Trophoblast cell (in vitro differentiated cells and primary cell): Measurements from ENCODE around the gene EVPL.

Source experiments
- DNase-seq, 2 donors: peaks; one replicate each; pipeline ENCODE4 v3.0.0-alpha.2; 2016
- H2AFZ ChIP-seq: 2 replicates; pipeline ENCODE4 v1.6.1; 2013; ENCODE audit warnings: low read length, moderate library complexity, mild to moderate bottlenecking; ENCODE audit not compliant: insufficient read depth, poor library complexity
- H2AK5ac ChIP-seq: 2 replicates; pipeline ENCODE4 v1.6.1; 2013; ENCODE audit warnings: mild to moderate bottlenecking, low read length
- H2BK120ac ChIP-seq: 2 replicates; pipeline ENCODE4 v1.6.1; 2013; ENCODE audit warnings: low read length, mild to moderate bottlenecking, moderate library complexity; ENCODE audit not compliant: insufficient read depth, poor library complexity
- H2BK12ac ChIP-seq: 2 replicates; pipeline ENCODE4 v1.6.1; 2013; ENCODE audit warnings: mild to moderate bottlenecking, low read length, moderate library complexity
- H2BK5ac ChIP-seq: 2 replicates; pipeline ENCODE4 v1.6.1; 2013; ENCODE audit warnings: low read length, low read depth, moderate library complexity, mild to moderate bottlenecking; ENCODE audit not compliant: poor library complexity
- H3K14ac ChIP-seq: 2 replicates; pipeline ENCODE4 v1.6.1; 2013; ENCODE audit warnings: mild to moderate bottlenecking, low read length
- H3K18ac ChIP-seq: 2 replicates; pipeline ENCODE4 v1.6.1; 2013; ENCODE audit warnings: mild to moderate bottlenecking, low read length
- H3K23ac ChIP-seq: 2 replicates; pipeline ENCODE4 v1.6.1; 2013; ENCODE audit warnings: low read length
- H3K27ac ChIP-seq: 2 replicates; pipeline ENCODE4 v1.5.1; 2013; ENCODE audit warnings: low read depth, mild to moderate bottlenecking, inconsistent platforms, low read length, moderate library complexity
- H3K27me3 ChIP-seq: 2 replicates; pipeline ENCODE4 v1.6.1; 2013; ENCODE audit warnings: inconsistent platforms, mild to moderate bottlenecking, low read length, moderate library complexity; ENCODE audit not compliant: insufficient read depth
- H3K36me3 ChIP-seq, 2 experiments: 1 replicate in 1 of 2; 2 replicates in 1 of 2; pipeline ENCODE4 v1.6.1; 2013; ENCODE audit warnings: low read length in 2 of 2, mild to moderate bottlenecking in 2 of 2, moderate library complexity in 1 of 2; ENCODE audit not compliant: insufficient read depth in 2 of 2, control insufficient read depth in 1 of 2
- H3K4ac ChIP-seq: 2 replicates; pipeline ENCODE4 v1.6.1; 2013; ENCODE audit warnings: low read depth, mild to moderate bottlenecking, low read length, moderate library complexity
- H3K4me1 ChIP-seq, 2 experiments: 1 replicate in 1 of 2; 2 replicates in 1 of 2; pipeline ENCODE4 v1.6.1; 2013; ENCODE audit warnings: low read length in 2 of 2, mild to moderate bottlenecking in 2 of 2, moderate library complexity in 1 of 2; ENCODE audit not compliant: insufficient read depth in 2 of 2, control insufficient read depth in 1 of 2
- H3K4me2 ChIP-seq: 2 replicates; pipeline ENCODE4 v1.6.1; 2013; ENCODE audit warnings: inconsistent platforms, mild to moderate bottlenecking, low read length, moderate library complexity
- H3K4me3 ChIP-seq: 2 replicates; pipeline ENCODE4 v1.5.1; 2013; ENCODE audit warnings: mild to moderate bottlenecking, low read depth, low read length, inconsistent platforms
- H3K79me1 ChIP-seq: one replicate; pipeline ENCODE4 v1.6.1; 2013; ENCODE audit warnings: low read length
- H3K79me2 ChIP-seq: 2 replicates; pipeline ENCODE4 v1.6.1; 2013; ENCODE audit warnings: low read length, mild to moderate bottlenecking; ENCODE audit not compliant: control insufficient read depth, insufficient read depth, poor library complexity
- H3K9ac ChIP-seq: 2 replicates; pipeline ENCODE4 v1.6.1; 2013; ENCODE audit warnings: mild to moderate bottlenecking, low read length
- H3K9me3 ChIP-seq: 2 replicates; pipeline ENCODE4 v1.6.1; 2013; ENCODE audit warnings: low read depth, mild to moderate bottlenecking, control low read depth, inconsistent platforms, low read length; ENCODE audit not compliant: insufficient read depth
- H4K12ac ChIP-seq: 2 replicates; pipeline ENCODE4 v1.6.1; 2013; ENCODE audit warnings: low read depth, mild to moderate bottlenecking, low read length, moderate library complexity
- H4K8ac ChIP-seq: 2 replicates; pipeline ENCODE4 v1.6.1; 2013; ENCODE audit warnings: low read depth, mild to moderate bottlenecking, low read length, moderate library complexity
- H4K91ac ChIP-seq: one replicate; pipeline ENCODE4 v1.6.1; 2013; ENCODE audit warnings: low read depth, mild to moderate bottlenecking, low read length, moderate library complexity
- WGBS: extraction: QIAGEN DNeasy Blood & Tissue Kit; methylation state at CpG from one replicate; pipeline ENCODE4 v1.1.7; 2013; ENCODE audit warnings: missing lambda C conversion rate; ENCODE audit not compliant: insufficient read length, insufficient coverage; ENCODE audit errors: extremely low coverage; 5-methylcytosine and 5-hydroxymethylcytosine counted together

The EVPL gene

DNA sequence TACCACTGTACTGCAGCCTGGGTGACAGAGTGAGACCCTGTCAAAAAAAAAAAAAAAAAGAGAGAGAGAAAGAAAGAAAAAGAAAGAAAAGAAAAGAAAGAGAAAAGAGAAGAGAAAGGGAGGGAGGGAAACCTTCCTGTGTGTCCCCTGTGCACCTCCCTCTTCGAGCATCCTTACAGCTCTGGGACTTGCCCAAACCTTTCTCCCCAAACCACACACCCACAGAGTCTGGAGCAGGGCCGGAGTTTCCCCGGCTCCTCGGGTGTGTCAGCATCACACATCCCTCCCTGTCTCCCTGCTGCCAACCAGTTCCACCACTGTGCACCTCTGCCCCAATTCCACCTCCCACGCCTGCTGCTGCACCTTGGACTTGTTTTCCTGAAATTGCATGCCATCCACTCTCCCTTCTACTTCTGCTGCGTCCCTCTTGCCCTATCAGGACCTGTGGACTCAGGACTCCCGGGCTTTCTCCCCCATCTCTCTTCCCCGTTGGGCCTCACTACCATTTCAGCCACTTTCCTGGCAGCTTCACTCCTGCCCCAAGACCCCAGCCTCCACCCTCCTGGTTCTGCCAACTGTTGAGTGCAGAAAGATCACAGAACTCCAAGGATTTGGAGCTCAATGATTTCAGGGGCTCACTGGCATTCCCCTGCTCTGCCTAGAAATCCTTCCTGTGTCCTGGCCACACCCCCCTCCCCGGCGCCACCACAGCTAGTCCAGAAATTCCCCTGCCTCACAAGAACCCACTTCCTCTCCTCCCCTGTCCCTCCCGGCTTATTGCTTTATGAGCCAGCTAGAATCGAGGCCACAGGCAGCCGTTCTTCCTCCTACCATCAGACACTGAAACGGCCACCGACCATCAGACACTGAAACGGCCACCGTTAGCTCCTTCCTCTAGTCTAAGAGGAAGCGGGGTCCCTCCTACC is 30.2 kb downstream of the EVPL start:
- H3K79me1 ChIP-seq: peaks cover 11% of the 10 kb centered on the region
- H3K4ac ChIP-seq: no peak overlapping the region
- H3K4me3 ChIP-seq: no peak overlapping the region
- H2BK12ac ChIP-seq: peak overlapping the region; percentile 10
- peaks cover 2% of the 10 kb centered on the region for H3K79me2 ChIP-seq
- H3K14ac ChIP-seq: peak overlapping the region; percentile 59
- H3K23ac ChIP-seq: no peak overlapping the region
- H3K4me1 ChIP-seq: peaks cover 19 to 21% of the 10 kb centered on the region in 2 experiments
- H3K9me3 ChIP-seq: peaks cover 6% of the 10 kb centered on the region
- peak overlapping the region; percentile 61 for H2BK120ac ChIP-seq
- no CpG with 5 or more reads among the region's 18 CpGs for WGBS
- H2AFZ ChIP-seq: peak overlapping the region; percentile 43
- peak; percentile 91 to 95 for DNase-seq
- no peak overlapping the region for H4K12ac ChIP-seq
- peak overlapping the region; percentile 58 for H2BK5ac ChIP-seq
- H4K91ac ChIP-seq: peak overlapping the region; percentile 78
- H3K27me3 ChIP-seq: no peaks in the 10 kb centered on the region
- H3K4me2 ChIP-seq: peak overlapping the region; percentile 18
- peak overlapping the region; percentile 74 for H3K27ac ChIP-seq
- H3K18ac ChIP-seq: peak overlapping the region; percentile 45
- H4K8ac ChIP-seq: peak overlapping the region; percentile 55
- peaks cover 11 to 16% of the 10 kb centered on the region in 2 experiments for H3K36me3 ChIP-seq
- H2AK5ac ChIP-seq: peak overlapping the region; percentile 85
- no peak overlapping the region for H3K9ac ChIP-seq

DNA sequence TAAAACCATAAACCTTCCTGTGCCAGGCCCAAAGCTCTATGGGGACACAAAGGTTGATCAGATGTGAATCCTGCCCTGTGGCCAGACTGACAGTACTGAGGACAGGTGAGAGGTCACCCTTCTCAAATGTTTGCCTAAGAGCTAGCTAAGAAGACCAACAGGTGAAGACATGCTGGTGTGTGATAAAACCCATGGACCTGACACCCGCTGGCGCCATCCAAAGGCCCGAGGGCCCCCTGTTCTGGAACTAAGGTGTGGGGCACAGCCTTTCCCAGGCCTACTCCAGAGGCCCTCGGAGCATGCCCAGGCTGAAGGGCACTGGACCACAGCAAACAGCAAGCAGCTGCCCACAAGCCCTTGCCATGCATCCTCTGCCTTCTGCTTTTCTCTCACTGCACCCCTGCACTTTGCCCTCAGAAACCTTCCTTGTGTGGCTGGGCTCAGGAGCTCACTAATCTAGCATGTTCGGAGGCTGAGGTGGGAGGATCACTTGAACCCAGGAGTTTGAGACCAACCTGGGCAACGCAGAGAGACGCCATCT is 31.7 kb downstream of the EVPL start:
- peaks cover 2% of the 10 kb centered on the region for H3K79me2 ChIP-seq
- no peak overlapping the region for H3K27ac ChIP-seq
- DNase-seq: no peak
- H3K4ac ChIP-seq: no peak overlapping the region
- H3K4me2 ChIP-seq: no peak overlapping the region
- H3K23ac ChIP-seq: no peak overlapping the region
- no peak overlapping the region for H4K91ac ChIP-seq
- no peak overlapping the region for H3K4me3 ChIP-seq
- no peak overlapping the region for H2BK120ac ChIP-seq
- peaks cover 13 to 14% of the 10 kb centered on the region in 2 experiments for H3K36me3 ChIP-seq
- no peak overlapping the region for H3K14ac ChIP-seq
- H3K79me1 ChIP-seq: peaks cover 11% of the 10 kb centered on the region
- no peak overlapping the region for H2AK5ac ChIP-seq
- H4K12ac ChIP-seq: no peak overlapping the region
- no peak overlapping the region for H2AFZ ChIP-seq
- no CpG with 5 or more reads among the region's 7 CpGs for WGBS
- H2BK12ac ChIP-seq: no peak overlapping the region
- H3K9me3 ChIP-seq: peaks cover 5% of the 10 kb centered on the region
- no peak overlapping the region for H4K8ac ChIP-seq
- H3K9ac ChIP-seq: no peak overlapping the region
- H3K27me3 ChIP-seq: no peaks in the 10 kb centered on the region
- no peak overlapping the region for H3K18ac ChIP-seq
- H2BK5ac ChIP-seq: no peak overlapping the region
- peaks cover 19 to 21% of the 10 kb centered on the region in 2 experiments for H3K4me1 ChIP-seq

DNA sequence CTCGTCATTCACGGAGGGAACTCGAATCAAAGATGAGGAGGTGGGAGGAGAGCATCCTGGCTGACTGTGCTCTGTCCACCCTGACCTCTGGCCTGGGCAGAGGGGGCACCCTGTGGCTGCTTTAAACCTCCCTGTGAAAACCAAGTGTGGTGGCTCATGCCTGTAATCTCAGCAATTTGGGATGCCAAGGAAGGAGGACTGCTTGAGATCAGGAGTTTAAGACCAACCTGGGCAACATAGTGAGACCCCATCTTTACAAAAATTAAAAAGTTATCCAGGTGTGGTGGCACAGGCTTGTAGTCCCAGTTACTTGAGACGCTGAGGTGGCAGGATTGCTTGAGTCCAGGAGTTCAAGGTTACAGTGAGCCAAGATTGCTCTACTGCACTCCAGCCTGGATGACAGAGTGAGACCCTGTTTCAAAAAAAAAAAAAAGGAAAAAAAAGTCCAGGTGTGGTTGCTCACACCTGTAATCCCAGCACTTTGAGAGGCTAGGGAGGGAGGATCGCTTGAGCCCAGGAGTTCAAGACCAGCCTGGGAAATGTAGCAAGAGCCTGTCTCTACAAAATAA is 32.2 kb downstream of the EVPL start:
- Histone ChIP-seq H3K27me3 (no peaks in the 10 kb centered on the region), H3K79me2 (peaks cover 2% of the 10 kb centered on the region), H4K12ac (no peak overlapping the region), H3K18ac (no peak overlapping the region), H3K4me1 (peaks cover 15 to 17% of the 10 kb centered on the region in 2 experiments), H3K36me3 (peaks cover 14 to 16% of the 10 kb centered on the region in 2 experiments), H3K4me2 (no peak overlapping the region), H3K9me3 (peaks cover 3% of the 10 kb centered on the region), H3K14ac (no peak overlapping the region), H4K8ac (no peak overlapping the region), H2AK5ac (no peak overlapping the region), H3K23ac (no peak overlapping the region), H2AFZ (no peak overlapping the region), H3K79me1 (peaks cover 11% of the 10 kb centered on the region), H2BK5ac (no peak overlapping the region), H2BK120ac (no peak overlapping the region), H3K9ac (no peak overlapping the region), H3K27ac (no peak overlapping the region), H3K4ac (no peak overlapping the region), H2BK12ac (no peak overlapping the region), H4K91ac (no peak overlapping the region), H3K4me3 (no peak overlapping the region)
- no peak for DNase-seq
- WGBS: no CpG with 5 or more reads among the region's 5 CpGs

DNA sequence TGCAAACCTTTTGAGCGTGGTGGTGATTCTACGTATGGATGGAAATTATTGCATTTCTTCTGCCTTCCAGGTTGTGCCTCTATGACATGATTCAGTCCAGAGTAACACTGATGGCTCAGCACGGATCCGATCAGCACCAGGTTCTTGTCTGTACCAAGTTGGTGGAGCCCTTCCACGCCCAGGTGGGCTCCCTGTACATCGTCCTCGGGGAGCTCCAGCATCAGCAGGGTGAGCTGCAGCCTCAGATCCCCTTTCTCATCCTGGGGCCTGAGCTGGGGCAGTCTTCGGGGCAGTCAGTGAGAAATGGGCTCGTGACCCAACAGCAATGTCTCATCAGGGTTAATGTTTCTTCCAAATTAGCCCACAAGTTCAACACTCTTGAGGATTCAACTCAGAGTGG is 35.7 kb downstream of the EVPL start:
- H2BK12ac ChIP-seq: no peak overlapping the region
- no peak overlapping the region for H3K4me2 ChIP-seq
- H3K23ac ChIP-seq: no peak overlapping the region
- no peaks in the 10 kb centered on the region for H3K27me3 ChIP-seq
- no peak overlapping the region for H3K14ac ChIP-seq
- no peak overlapping the region for H3K27ac ChIP-seq
- H2BK120ac ChIP-seq: no peak overlapping the region
- no peak overlapping the region for H3K4ac ChIP-seq
- no peaks in the 10 kb centered on the region for H3K79me2 ChIP-seq
- no peaks in the 10 kb centered on the region for H3K4me1 ChIP-seq
- H3K79me1 ChIP-seq: no peaks in the 10 kb centered on the region
- no peak overlapping the region for H3K9ac ChIP-seq
- WGBS: no CpG with 5 or more reads among the region's 9 CpGs
- no peak overlapping the region for H4K91ac ChIP-seq
- H3K18ac ChIP-seq: no peak overlapping the region
- no peak for DNase-seq
- H3K9me3 ChIP-seq: peaks cover 3% of the 10 kb centered on the region
- no peak overlapping the region for H4K8ac ChIP-seq
- H2AFZ ChIP-seq: no peak overlapping the region
- H3K36me3 ChIP-seq: peaks cover 14 to 17% of the 10 kb centered on the region in 2 experiments
- H2BK5ac ChIP-seq: no peak overlapping the region
- H2AK5ac ChIP-seq: no peak overlapping the region
- no peak overlapping the region for H4K12ac ChIP-seq
- peak overlapping the region; percentile 20 for H3K4me3 ChIP-seq
